Fibroblast of skin of back (primary cell): ENCODE measurements around the gene FOXL3. TPM values are rescaled to one million over a fixed set of nuclear protein-coding genes. Genes with fewer than 3 reads are reported as not detected.
"Not testable (repeated sequence)": the region's sequence is repeated elsewhere in the genome, so short reads cannot be mapped to it uniquely, and the experiment has no call there.

Experiments used
- DNase-seq: peaks from one replicate; pipeline ENCODE4 v3.0.0-alpha.2; 2013
- polyA plus RNA-seq, 2 experiments: library from polyadenylated mRNA; unstranded; fragments of 120-200 nt; gene quantifications; one replicate each; pipeline ENCODE4 v1.2.1, GENCODE V29; 2013; ENCODE audit not compliant: insufficient read length in 2 of 2

Gene FOXL3
- polyA plus RNA-seq (2013, experiment 1 of 2; ENCODE audit: insufficient read length) = not detected
- not detected for polyA plus RNA-seq (2013, experiment 2 of 2; ENCODE audit: insufficient read length)

GRCh38 chr7:289756-290553 is at the start of gene FOXL3:
Gene FOXL3 (plus strand): TSS chr7:290170. CDS start chr7:290170, 0 bp downstream.
- DNase-seq = no peak

DNA sequence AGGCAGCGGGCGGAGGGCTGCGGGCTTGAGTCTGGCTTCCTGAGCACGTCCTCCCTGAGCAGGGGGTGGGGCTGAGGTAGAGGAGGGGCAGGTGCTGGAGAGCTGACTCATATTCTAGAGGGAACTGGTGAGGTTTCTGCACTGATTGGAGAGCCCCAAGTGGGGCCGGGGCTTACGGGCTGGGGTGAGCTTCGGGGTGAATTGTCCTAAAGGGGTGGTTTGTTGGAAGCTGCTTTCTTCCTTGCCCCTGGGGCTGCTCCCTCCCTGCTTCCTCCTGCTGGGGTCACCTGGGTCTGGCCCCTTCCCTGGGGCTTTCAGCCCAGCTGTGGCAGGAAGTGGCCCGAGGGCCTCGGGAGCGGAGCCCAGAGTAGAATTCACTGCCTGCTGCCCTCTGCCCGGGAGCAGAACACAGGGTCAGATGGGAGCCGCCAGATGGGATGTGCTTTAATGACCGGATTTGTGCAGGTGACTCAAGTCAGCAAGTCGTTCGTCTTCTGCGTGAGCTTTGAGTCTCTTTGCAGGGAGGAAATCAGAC is 49.0 kb upstream of the FOXL3 start:
- DNase-seq = no peak

- no peak for DNase-seq
Measured at GRCh38 chr7:241513-241912, 48.5 kb upstream of the FOXL3 start.

GRCh38 chr7:242826-243579 is 47.0 kb upstream of the FOXL3 start:
- not testable (repeated sequence) for DNase-seq

DNA sequence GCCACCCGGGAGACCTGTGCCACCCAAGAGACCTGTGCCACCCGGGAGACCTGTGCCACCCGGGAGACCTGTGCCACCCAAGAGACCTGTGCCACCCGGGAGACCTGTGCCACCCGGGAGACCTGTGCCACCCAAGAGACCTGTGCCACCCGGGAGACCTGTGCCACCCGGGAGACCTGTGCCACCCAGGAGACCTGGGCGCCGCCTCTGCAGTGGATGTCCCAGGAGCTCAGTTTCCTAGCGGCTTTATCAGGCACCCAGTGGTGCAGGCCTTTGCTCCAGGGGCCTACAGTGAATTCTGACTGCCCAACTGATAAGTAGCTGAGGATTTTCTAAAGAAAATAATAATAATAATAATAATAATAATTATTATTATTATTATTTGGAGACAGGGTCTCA is 46.4 kb upstream of the FOXL3 start:
- DNase-seq = not testable (repeated sequence)

DNA sequence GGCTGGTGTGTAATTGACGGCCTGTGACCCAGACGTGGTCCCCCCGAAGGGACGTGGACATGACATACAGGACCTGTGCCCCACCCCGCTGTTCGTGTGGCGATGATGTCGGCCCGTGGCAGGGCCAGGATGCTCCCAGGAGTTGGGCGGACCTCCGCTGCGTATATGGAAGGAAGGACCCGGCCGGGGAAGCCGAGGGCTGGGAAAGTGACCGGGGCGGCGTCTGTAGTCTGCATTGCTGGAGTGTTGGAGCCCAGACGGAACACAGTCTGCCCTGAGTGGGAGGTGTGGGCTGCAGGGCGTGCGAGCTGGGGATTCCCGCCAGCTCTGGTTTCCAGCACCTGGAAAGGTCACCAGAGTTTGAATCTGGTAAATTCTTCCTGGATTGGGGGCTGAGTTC is 45.0 kb upstream of the FOXL3 start:
- no peak for DNase-seq

GRCh38 chr7:245574-246295 is 44.2 kb upstream of the FOXL3 start:
- DNase-seq = no peak

- DNase-seq = no peak
Measured at GRCh38 chr7:246451-246850, 43.5 kb upstream of the FOXL3 start.

- no peak for DNase-seq
Measured at GRCh38 chr7:247181-247580, 42.8 kb upstream of the FOXL3 start.

DNA sequence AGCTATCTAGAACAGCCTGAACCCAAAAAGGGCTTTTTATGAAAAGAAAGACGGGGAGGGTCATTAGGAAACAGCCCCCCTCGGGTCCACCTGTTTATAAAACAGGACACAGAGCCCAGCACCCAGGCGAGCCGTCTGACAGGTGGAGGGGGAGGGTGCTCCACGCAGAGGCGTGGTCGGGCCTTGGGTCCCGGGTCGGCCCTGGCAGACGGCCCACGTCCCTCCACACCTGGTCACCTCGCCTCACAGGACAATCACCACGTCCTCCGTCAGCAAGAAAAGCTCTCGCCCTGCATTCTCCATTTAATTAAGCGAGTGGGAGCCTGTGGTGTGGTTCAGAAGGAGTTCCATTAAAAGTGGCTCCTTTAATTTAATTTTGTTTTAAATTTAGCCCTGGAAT is 42.3 kb upstream of the FOXL3 start:
- no peak for DNase-seq

GRCh38 chr7:248732-249435 is 41.1 kb upstream of the FOXL3 start:
- no peak for DNase-seq

DNA sequence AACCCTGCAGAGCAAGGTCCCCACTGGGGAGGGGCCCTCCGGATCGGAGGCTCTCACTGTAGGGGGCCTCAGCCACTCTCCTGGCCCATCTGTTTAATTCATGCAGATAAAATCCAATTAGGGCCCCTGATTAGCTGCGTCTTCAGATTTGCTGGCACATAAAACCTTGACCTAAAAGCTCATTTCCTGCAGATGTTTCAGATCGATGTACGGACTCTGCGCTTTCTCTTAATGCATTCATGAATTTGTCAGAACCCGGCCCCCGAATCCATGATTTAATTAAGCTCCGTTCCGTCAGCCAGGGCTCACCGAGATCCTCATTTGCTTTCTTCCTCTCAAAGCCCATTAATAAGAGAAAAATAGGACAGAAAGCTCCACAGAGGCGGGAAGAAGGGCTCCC is 40.0 kb upstream of the FOXL3 start:
- DNase-seq = no peak

- no peak for DNase-seq
Measured at GRCh38 chr7:250523-250922, 39.4 kb upstream of the FOXL3 start.

- DNase-seq = no peak
Measured at GRCh38 chr7:251005-251404, 39.0 kb upstream of the FOXL3 start.

- no peak for DNase-seq
Measured at GRCh38 chr7:251446-252175, 38.4 kb upstream of the FOXL3 start.

GRCh38 chr7:252216-252965 is 37.6 kb upstream of the FOXL3 start:
- no peak for DNase-seq

- no peak for DNase-seq
Measured at GRCh38 chr7:252981-253380, 37.0 kb upstream of the FOXL3 start.

DNA sequence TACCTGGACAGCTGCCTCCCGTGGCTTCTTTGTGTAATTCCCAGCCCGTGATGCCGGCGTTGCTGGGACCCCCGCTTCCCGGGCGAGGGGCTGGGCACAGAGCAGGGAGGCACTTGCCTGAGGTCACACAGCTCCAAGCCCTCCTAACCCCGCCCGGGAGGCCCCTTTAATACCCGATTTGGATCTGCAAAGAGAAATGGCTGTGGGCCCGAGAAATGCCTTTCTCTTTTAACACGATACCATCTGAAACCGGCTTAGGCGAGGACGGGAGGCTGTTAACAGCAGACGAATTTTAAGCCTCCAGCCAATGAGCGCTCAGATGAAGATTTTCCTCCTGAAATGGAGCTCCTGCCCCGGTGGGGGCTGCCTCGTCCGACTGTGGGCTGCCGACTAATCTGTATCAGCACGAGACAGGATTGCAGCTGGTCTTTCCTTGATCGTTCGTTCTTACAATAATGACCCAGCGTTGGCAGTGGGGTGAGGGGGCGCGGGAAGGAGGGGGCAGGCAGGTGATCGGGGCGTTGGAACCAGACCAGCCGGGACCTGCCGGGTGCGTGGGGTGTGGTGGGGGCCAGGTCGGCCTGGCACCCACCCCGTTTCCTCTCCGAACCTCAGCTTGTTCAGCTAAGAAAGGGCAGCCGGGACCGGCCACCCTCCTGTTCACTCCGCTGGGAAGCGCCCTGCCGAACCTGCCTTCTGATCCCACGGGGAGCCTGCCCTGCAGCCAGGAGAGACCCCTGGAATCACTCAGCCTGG is 36.2 kb upstream of the FOXL3 start:
- DNase-seq = no peak

GRCh38 chr7:254337-255037 is 35.5 kb upstream of the FOXL3 start:
- no peak for DNase-seq
